ENCODE results near the gene TENM4.
"Not testable (repeated sequence)": the region's sequence is repeated elsewhere in the genome, so short reads cannot be mapped to it uniquely, and the experiment has no call there.

Gene TENM4

GRCh38 chr11:79237703-79238102 is 203.1 kb downstream of the TENM4 start:
- no peak for DNase-seq

DNA sequence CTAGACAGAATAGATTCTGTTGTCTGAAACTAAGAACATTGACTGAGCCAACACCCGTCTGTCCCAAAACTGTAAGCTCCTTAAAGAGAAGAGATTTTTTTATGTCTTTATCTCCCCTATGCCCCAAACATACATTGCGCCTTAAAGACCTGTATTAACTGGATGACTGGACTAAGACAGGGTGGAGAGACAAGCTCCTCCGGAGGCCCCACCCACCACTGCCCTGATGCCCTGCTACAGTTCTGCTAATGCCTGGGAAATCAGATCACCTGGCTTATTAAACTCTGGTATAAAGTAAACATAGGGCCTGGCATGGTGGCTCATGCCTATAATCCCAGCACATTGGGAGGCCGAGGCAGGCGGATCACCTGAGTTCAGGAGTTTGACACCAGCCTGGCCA is 203.7 kb downstream of the TENM4 start:
- no peak for DNase-seq

GRCh38 chr11:79236541-79236971 is 204.3 kb downstream of the TENM4 start:
- DNase-seq, result no peak

DNA sequence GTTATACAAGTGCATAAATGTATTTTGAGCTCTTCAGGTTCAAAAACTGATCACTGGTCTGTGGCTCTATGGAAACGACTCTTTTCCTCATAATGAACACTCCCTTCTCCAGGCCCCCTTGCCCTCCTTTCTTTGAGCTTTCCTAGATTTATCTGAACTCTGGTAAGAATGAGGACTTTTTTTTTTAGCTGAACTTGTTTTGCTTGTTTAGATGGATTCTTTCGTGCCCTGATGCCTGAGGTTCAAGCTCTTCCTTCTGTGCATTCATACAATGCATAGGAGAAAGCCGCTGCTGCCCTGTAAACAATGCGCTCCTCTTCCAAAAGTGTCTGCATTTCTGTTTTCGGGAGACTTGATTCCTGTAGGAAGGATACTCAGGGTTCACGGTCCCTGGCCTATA is 205.1 kb downstream of the TENM4 start:
- DNase-seq, result no peak

DNA sequence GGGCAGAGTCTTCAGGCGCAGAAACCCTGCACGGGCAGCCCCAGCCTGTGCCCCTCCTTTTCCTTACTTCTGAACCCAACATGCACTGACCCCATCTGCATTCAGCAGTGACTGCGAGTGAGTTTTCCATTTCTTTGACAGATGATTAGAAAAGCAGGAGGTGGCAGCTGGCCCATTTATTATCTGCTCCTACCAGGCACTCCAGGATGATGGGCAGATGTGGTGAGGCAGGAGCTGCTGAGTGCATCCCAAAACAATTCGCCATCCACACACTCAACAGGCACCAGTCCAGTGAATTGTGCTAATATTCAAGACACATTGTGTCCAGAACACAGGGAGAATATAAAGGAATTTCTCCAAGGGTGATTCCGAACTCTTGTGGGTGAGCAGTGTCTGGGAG is 208.5 kb downstream of the TENM4 start:
- no peak for DNase-seq

DNA sequence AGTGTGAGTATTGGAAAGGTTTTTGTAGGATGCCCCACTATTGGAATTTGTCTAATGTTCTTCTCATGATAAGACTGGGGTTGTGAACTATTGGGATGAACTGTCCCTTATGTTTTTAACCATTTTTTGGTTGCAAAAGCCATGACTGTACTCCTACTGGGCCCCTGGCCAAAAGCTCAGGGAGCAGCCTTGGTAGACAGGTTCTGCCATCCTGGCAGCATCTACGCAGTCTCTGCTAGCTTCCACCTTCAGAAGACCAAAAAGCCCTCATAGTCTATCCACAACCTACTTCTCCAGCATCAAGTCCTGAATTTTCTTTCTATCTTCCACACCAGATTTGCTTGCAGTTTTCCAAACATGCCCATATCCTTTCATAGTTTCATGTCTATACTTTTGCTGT is 211.8 kb downstream of the TENM4 start:
- no peak for DNase-seq

- no peak for DNase-seq
Observed at GRCh38 chr11:79227767-79228755, 212.8 kb downstream of the TENM4 start.

DNA sequence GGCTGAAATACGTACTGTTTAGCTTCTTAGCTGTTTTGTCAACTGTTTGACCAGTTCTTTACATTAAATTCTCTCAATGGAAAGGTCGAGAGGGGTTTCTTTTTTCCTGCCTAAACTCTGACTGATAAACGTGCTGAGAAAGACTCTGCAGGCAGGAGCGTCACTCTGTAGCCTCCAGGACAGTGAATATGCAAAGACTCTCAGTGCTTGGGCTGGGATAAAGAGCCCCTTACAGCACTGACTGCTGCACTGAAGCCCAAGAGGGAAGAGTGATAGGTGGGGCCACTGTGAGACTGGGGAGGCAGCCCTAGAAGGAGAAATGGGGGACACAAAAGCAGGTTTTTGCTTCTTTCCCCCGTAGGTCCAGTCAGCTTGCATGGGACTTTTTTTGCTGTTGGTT is 213.5 kb downstream of the TENM4 start:
- DNase-seq, result no peak

DNA sequence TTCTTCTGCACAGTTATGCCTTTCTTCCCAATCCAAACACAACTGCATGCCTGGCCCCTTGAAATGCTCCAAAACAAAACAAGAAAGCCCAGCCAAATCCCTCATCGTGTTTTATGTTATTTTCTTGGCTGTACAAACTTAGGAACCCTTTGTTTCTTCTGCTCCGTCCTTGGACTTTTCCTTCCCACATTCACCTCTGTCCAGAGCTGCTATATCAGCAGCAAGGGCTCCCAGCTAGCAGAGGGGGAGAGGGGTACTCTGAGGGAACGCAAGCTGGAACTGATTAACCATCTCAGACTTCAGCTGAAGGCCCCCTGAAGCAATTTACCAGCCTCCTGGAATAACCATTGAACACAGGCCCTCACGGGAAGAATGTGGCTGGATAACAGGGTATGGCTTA is 214.7 kb downstream of the TENM4 start:
- no peak for DNase-seq

GRCh38 chr11:79222163-79222562 is 218.7 kb downstream of the TENM4 start:
- not testable (repeated sequence) for DNase-seq

- DNase-seq, result no peak
Observed at GRCh38 chr11:79221444-79222130, 219.2 kb downstream of the TENM4 start.

DNA sequence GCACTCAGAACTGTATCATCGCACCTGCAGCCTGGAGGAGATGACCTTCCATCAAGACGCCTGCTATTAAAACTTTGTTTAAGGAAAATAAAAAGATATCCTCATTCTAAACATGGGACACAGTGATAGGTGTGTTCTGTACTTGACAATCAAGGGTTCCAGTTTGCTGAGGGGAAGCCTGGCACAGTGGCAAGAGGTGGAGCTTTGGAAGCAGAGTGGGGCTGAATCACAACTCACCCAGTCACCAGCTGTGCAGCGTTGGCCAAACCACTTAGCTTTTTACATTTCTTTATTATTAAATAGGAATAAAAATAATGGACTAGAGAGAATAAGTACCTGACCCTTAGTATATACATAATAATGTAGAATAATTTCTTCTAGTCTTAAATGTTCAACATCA is 220.7 kb downstream of the TENM4 start:
- DNase-seq, result no peak

DNA sequence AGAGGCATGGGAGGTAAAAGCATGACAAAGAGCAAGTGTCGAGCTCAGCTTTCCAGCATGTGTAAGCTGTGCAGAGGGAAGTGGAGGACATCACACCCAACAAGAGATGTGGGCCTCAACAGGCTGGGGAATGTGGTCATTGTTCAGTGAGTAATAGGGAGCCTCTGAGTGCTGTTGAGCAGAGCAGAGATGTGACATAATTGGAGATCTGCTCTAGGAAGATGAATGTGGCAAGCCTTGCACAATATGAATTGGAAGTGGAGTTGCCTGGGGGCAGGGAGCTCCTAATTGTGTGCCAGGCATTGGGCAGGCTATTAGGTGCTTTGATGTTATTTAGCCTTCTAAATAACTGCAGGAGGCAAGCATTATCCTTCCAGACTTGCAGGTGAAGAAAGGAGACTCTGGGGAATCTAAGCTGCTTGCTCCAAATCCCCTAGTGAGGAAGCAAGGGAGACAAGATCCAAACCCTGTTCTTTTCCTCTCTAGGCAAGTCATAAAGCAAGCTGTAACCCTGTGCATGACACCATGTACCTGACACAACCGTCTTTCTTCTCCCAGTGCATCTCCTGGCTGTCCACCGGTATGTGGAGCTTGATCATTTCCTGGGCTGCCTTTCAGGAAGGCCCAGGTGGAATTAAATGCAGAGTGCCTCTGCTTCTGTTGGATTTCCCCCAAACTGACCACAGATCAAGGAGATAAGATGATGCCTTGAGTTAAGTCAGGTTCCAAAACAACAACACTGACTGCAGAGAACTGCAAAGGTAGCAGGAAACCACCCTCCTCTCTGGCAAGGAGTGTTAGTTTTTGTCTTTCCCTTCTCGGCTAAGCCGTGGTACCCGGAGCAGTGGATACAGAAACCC is 221.4 kb downstream of the TENM4 start:
- no peak for DNase-seq

DNA sequence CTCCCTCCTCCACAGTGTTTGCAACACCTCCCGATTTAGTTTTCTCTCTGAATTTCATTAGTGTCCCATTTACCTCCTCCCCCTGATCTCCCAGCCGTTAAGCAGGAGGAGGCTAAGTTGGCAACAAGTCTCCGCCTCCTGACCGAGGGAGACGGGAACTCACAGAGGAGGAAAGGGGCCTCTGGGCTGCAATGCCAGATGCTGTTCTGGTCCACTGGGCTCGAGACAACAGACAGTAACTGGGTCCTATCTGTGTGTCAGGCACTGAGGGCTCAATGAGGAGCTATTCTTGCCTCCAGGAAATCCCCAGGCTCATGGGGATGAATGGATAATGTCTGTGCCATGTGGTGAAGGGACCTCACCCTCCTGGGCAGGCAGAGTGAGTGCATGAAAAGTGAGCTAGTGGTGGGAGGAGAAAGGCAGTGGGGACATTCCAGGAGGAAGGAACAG is 228.1 kb downstream of the TENM4 start:
- DNase-seq, result no peak

DNA sequence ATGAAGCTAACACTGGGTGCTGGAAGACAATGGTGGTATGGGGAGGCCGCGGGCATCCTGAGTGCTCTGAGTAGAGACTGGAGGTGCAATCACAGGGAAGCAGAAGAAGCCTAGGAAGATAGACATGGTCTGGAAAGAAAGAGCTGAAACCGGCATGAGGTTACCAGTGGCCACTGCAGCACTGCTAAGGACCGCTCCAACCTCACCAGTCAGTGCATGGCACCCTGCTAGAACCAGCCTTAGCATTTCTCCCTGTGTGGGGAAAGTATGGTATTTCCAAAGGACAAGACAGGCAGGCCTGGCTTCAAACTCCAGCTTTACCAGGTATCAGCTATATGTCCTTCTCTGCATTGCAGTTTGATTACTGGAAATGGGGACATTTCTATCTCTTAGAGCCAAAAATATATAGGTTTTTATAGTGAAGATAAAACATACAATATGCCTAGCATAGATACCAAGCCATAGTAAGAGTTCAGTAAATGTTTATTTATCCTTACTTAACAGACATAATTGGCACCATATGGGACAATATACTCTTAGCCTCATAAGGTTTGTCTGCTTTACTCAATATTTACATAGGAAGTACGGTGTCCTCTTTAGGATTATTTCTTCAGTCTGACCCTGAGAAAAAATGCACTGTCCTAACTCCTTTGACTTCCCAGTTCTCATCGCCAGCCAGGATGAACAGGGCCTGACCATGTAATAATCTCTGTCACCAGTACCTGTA is 231.1 kb downstream of the TENM4 start:
- no peak for DNase-seq

DNA sequence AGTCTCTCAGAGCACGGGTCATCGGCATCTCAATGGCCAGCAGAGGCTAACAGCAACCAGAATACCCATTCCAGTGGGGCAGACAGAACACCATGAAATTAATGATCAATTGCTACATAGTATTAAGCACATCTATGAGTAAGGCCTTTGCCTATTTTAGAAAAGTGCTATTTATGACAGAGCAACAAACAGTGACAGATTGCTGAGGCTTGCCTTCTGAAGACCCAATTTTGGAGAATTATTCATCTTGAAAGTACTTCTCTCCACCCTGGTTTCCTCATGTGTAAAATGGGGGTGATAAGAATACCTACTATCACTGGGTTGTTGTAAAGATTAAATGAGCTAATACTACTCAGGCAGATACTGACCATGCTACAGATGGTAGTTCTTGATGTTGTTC is 232.7 kb downstream of the TENM4 start:
- DNase-seq, result no peak

DNA sequence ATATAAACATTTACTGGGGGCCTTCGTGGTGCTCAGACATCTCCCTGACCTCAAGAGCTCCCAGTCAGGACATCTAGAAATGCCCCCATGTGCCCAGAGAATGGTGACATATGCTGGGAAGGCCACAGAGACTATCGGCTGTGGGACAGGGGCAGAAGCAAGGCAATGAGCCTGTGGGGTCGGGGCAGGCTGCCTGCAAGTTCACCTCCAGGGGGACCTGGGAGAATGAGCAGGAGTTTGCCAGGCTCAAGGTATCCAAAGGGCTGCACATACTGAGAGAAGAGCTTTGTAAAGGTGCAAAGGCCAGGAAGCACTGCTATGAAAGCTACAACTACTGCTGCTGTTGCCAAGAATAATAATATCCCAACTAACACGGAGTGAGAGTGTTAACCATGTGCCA is 233.9 kb downstream of the TENM4 start:
- no peak for DNase-seq

GRCh38 chr11:79205786-79206185 is 235.0 kb downstream of the TENM4 start:
- no peak for DNase-seq

DNA sequence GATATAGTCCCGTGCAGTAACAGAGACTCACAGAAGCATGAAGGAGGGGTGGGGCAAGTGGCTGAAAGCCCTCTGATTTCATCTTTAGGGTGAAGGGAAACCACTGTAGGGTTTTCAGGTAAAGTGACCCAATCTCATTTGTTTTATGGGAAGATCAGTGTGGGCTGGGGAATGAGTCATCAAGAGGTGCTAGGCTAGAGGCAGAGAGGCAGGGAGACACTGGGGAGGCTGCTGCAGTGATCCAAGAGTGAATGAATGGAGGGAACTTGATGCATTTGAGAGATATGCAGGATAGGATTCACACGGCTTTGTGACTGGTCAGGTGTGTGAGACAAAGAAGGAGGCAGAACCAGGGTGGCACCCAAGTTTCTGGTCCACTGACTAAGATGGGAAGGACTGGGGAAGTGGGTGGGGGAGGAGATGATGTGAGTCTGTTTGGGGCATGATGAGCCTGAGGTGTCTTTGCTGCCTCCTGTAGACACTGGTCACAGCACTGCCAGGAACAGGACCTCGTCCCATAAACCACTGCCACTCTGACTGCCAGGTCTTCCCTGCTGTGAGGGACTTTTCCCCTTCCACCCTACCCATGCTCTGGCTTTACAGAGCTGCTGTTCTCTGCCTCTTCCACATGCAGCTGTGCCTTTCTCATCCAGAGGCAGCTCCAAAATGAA is 239.0 kb downstream of the TENM4 start:
- no peak for DNase-seq

- no peak for DNase-seq
Observed at GRCh38 chr11:79200398-79201070, 240.3 kb downstream of the TENM4 start.

- DNase-seq, result no peak
Observed at GRCh38 chr11:79199729-79200354, 241.0 kb downstream of the TENM4 start.

Data from DMS153 (cell line).